ENCODE results near the gene CIBAR2.

The CIBAR2 gene

GRCh38 chr16:85136702-85137322 is 24.5 kb upstream of the CIBAR2 start:
- Histone ChIP-seq H3K9me3 (ENCODE audit: control insufficient read depth, insufficient read depth, low read length) (no peaks in the 10 kb centered on the region), H3K27me3 (ENCODE audit: control insufficient read depth, insufficient read depth, low read length) (no peaks in the 10 kb centered on the region), H3K27ac (ENCODE audit: low read length) (no peak overlapping the region), H3K4me1 (ENCODE audit: control insufficient read depth, insufficient read depth, low read length) (0 out of 2 replicates have a peak, but pooled peaks cover 1% of the 10 kb centered on the region), H3K4me3 (ENCODE audit: low read length) (no peak overlapping the region), H3K36me3 (ENCODE audit: control insufficient read depth, insufficient read depth, low read length) (no peaks in the 10 kb centered on the region)
- no peak for DNase-seq (ENCODE audit: low read depth, low spot score)
- WGBS (ENCODE audit: insufficient coverage, insufficient read length) = no CpG with 5 or more reads among the region's 17 CpGs

GRCh38 chr16:85136213-85136701 is 24.0 kb upstream of the CIBAR2 start:
- Histone ChIP-seq H3K4me3 (ENCODE audit: low read length) (no peak overlapping the region), H3K27me3 (ENCODE audit: control insufficient read depth, insufficient read depth, low read length) (no peaks in the 10 kb centered on the region), H3K27ac (ENCODE audit: low read length) (no peak overlapping the region), H3K9me3 (ENCODE audit: control insufficient read depth, insufficient read depth, low read length) (no peaks in the 10 kb centered on the region), H3K4me1 (ENCODE audit: control insufficient read depth, insufficient read depth, low read length) (0 out of 2 replicates have a peak, but pooled peaks cover 1% of the 10 kb centered on the region), H3K36me3 (ENCODE audit: control insufficient read depth, insufficient read depth, low read length) (no peaks in the 10 kb centered on the region)
- DNase-seq (ENCODE audit: low read depth, low spot score) = no peak
- no CpG with 5 or more reads among the region's 12 CpGs for WGBS (ENCODE audit: insufficient coverage, insufficient read length)

DNA sequence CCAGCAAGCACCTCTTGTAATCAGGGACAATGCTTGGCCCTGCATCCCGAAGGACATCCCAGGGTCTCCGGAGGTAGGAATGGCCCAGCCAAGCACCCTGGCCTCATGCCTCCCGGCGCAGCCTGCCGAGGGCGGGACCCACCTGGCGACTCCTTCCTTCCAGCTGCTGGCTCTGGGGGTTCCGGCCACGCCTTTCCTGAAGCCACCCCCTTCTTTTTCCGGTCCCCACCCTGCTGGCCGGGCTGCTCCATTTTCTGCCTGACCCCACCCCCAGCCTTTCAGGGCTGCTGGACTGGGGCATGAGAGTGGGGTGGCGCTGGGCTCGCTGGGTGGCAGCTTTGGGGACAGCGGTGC is 22.5 kb upstream of the CIBAR2 start:
- Histone ChIP-seq H3K4me1 (ENCODE audit: control insufficient read depth, insufficient read depth, low read length) (0 out of 2 replicates have a peak, but pooled peaks cover 1% of the 10 kb centered on the region), H3K36me3 (ENCODE audit: control insufficient read depth, insufficient read depth, low read length) (no peaks in the 10 kb centered on the region), H3K27me3 (ENCODE audit: control insufficient read depth, insufficient read depth, low read length) (no peaks in the 10 kb centered on the region), H3K27ac (ENCODE audit: low read length) (no peak overlapping the region), H3K4me3 (ENCODE audit: low read length) (no peak overlapping the region), H3K9me3 (ENCODE audit: control insufficient read depth, insufficient read depth, low read length) (no peaks in the 10 kb centered on the region)
- no peak for DNase-seq (ENCODE audit: low read depth, low spot score)
- WGBS (ENCODE audit: insufficient coverage, insufficient read length) = no CpG with 5 or more reads among the region's 14 CpGs

DNA sequence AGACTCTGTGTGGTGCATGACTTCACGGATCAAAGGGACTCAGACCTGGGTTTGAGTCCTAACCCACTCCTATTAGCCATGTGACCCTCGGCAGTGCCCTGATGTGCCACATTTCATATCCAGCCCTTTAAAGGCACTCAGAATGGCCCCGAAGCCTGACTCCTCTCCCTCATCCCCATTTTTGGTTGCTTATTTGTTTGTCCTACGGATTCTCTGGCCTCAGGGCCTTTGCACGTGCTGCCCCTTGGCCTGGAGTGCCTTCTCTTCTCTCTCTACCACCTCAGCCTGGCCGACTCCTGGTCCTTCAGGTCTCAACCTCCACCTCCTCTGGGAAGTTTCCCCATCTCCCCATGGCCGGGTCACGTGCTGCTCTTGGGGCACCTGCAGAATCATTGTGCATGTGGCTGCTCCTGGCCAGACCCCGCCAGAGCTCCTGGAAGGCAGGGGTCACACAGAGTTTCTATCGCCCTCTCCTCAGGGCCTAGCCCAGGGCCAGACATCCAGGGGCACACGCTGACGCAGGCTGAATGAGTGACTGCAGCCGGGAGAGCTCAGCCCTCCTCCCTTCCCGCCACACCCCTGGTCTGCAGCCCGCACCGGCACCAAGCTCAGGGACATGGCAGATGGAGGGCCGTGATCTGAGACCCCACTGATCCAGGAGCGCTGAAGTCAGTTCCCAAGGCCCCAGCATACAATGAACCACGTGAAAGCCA is 22.0 kb upstream of the CIBAR2 start:
- Histone ChIP-seq H3K9me3 (ENCODE audit: control insufficient read depth, insufficient read depth, low read length) (no peaks in the 10 kb centered on the region), H3K36me3 (ENCODE audit: control insufficient read depth, insufficient read depth, low read length) (no peaks in the 10 kb centered on the region), H3K27ac (ENCODE audit: low read length) (no peak overlapping the region), H3K27me3 (ENCODE audit: control insufficient read depth, insufficient read depth, low read length) (no peaks in the 10 kb centered on the region), H3K4me1 (ENCODE audit: control insufficient read depth, insufficient read depth, low read length) (0 out of 2 replicates have a peak, but pooled peaks cover 1% of the 10 kb centered on the region), H3K4me3 (ENCODE audit: low read length) (no peak overlapping the region)
- no peak for DNase-seq (ENCODE audit: low read depth, low spot score)
- WGBS (ENCODE audit: insufficient coverage, insufficient read length) = no CpG with 5 or more reads among the region's 19 CpGs

DNA sequence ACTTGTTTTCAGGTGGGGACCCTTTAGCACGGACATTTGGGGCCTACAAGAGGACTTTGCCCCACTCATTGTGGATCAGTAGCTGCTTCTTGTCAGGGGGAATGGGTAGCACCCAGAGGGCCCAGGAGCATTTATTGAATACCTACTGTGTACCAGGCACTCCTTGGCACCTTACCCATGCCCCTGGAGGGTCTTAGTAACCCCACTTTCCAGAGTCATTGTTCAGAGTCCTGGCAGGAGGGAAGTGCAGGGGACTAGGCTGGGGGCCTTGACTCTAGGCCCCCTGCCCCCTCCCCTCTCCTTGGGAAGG is 21.0 kb upstream of the CIBAR2 start:
- Histone ChIP-seq H3K4me3 (ENCODE audit: low read length) (no peak overlapping the region), H3K9me3 (ENCODE audit: control insufficient read depth, insufficient read depth, low read length) (no peaks in the 10 kb centered on the region), H3K4me1 (ENCODE audit: control insufficient read depth, insufficient read depth, low read length) (0 out of 2 replicates have a peak, but pooled peaks cover 1% of the 10 kb centered on the region), H3K27ac (ENCODE audit: low read length) (no peak overlapping the region), H3K36me3 (ENCODE audit: control insufficient read depth, insufficient read depth, low read length) (no peaks in the 10 kb centered on the region), H3K27me3 (ENCODE audit: control insufficient read depth, insufficient read depth, low read length) (no peaks in the 10 kb centered on the region)
- no peak for DNase-seq (ENCODE audit: low read depth, low spot score)
- WGBS (ENCODE audit: insufficient coverage, insufficient read length) = no CpG with 5 or more reads among the region's 1 CpG

DNA sequence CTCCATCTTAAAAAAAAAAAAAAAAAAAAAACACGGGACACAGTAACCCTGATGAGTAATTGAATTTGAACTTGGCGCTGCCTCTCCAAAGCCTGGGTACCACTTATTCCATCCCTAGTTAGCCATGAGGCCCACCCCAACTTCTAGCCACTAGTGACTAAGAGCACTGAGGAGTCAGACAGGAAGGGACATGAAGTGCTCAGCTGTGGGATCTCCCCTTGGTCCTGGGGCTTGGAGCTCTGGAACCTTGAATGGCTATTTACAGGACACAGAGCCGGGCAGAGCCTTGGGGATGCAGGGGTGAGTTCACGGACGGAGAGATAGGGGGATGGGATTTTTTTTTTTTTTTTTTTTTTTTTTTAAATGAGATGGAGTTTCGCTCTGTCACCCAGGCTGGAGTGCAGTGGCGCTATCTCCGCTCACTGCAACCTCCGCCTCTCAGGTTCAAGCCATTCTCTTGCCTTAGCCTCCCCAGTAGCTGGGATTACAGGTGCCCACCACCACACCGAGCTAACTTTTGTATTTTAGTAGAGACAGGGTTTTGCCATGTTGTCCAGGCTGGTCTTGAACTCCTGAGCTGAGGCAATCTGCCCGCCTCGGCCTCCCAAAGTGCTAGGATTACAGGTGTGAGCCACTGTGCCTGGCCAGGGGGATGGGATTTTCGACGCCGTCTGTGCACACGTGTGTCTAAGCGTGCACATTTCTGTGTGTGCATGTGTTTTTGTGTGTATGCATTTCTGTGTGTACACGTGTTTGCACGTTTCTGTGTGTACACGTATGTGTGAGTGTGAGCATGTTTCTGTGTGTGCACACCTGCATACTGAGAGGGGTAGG is 20.4 kb upstream of the CIBAR2 start:
- Histone ChIP-seq H3K4me3 (ENCODE audit: low read length) (no peak overlapping the region), H3K27ac (ENCODE audit: low read length) (no peak overlapping the region), H3K36me3 (ENCODE audit: control insufficient read depth, insufficient read depth, low read length) (no peaks in the 10 kb centered on the region), H3K27me3 (ENCODE audit: control insufficient read depth, insufficient read depth, low read length) (no peaks in the 10 kb centered on the region), H3K4me1 (ENCODE audit: control insufficient read depth, insufficient read depth, low read length) (0 out of 2 replicates have a peak, but pooled peaks cover 1% of the 10 kb centered on the region), H3K9me3 (ENCODE audit: control insufficient read depth, insufficient read depth, low read length) (no peaks in the 10 kb centered on the region)
- DNase-seq (ENCODE audit: low read depth, low spot score) = no peak
- WGBS (ENCODE audit: insufficient coverage, insufficient read length) = no CpG with 5 or more reads among the region's 20 CpGs

GRCh38 chr16:85130705-85131028 is 18.4 kb upstream of the CIBAR2 start:
- H3K36me3 ChIP-seq (ENCODE audit: control insufficient read depth, insufficient read depth, low read length) = no peaks in the 10 kb centered on the region
- no peaks in the 10 kb centered on the region for H3K27me3 ChIP-seq (ENCODE audit: control insufficient read depth, insufficient read depth, low read length)
- H3K4me1 ChIP-seq (ENCODE audit: control insufficient read depth, insufficient read depth, low read length) = peaks cover 5% of the 10 kb centered on the region; the same call in 1 of the 2 replicates
- no CpG with 5 or more reads among the region's 5 CpGs for WGBS (ENCODE audit: insufficient coverage, insufficient read length)
- DNase-seq (ENCODE audit: low read depth, low spot score) = no peak
- no peaks in the 10 kb centered on the region for H3K9me3 ChIP-seq (ENCODE audit: control insufficient read depth, insufficient read depth, low read length)
- H3K4me3 ChIP-seq (ENCODE audit: low read length) = no peak overlapping the region
- no peak overlapping the region for H3K27ac ChIP-seq (ENCODE audit: low read length)

- WGBS (ENCODE audit: insufficient coverage, insufficient read length) = no CpG with 5 or more reads among the region's 15 CpGs
- DNase-seq (ENCODE audit: low read depth, low spot score) = no peak
- H3K9me3 ChIP-seq (ENCODE audit: control insufficient read depth, insufficient read depth, low read length) = no peaks in the 10 kb centered on the region
- H3K4me1 ChIP-seq (ENCODE audit: control insufficient read depth, insufficient read depth, low read length) = peaks cover 5% of the 10 kb centered on the region; the same call in 1 of the 2 replicates
- H3K36me3 ChIP-seq (ENCODE audit: control insufficient read depth, insufficient read depth, low read length) = no peaks in the 10 kb centered on the region
- no peak overlapping the region for H3K27ac ChIP-seq (ENCODE audit: low read length)
- no peaks in the 10 kb centered on the region for H3K27me3 ChIP-seq (ENCODE audit: control insufficient read depth, insufficient read depth, low read length)
- no peak overlapping the region for H3K4me3 ChIP-seq (ENCODE audit: low read length)
Measured at GRCh38 chr16:85129876-85130704, 17.8 kb upstream of the CIBAR2 start.

GRCh38 chr16:85128079-85128837 is 16.0 kb upstream of the CIBAR2 start:
- H3K4me3 ChIP-seq (ENCODE audit: low read length) = no peak overlapping the region
- H3K9me3 ChIP-seq (ENCODE audit: control insufficient read depth, insufficient read depth, low read length) = no peaks in the 10 kb centered on the region
- no peak for DNase-seq (ENCODE audit: low read depth, low spot score)
- WGBS (ENCODE audit: insufficient coverage, insufficient read length) = no CpG with 5 or more reads among the region's 9 CpGs
- H3K36me3 ChIP-seq (ENCODE audit: control insufficient read depth, insufficient read depth, low read length) = no peaks in the 10 kb centered on the region
- H3K27ac ChIP-seq (ENCODE audit: low read length) = no peak overlapping the region
- peaks cover 5% of the 10 kb centered on the region; the same call in 1 of the 2 replicates for H3K4me1 ChIP-seq (ENCODE audit: control insufficient read depth, insufficient read depth, low read length)
- no peaks in the 10 kb centered on the region for H3K27me3 ChIP-seq (ENCODE audit: control insufficient read depth, insufficient read depth, low read length)

Data from iPS DF 6.9 (cell line).